ENCODE measurements around the gene EGLN1.

EGLN1 gene

GRCh38 chr1:231413749-231414082 lies 8.4 kb downstream of the EGLN1 start:
- H3K4me1 Mint-ChIP-seq, result peaks cover 55% of the 10 kb centered on the region
- H3K27ac Mint-ChIP-seq, result peak overlapping the region; percentile 40
- no peak overlapping the region for H3K4me3 Mint-ChIP-seq
- TF ChIP-seq, protein P1, sequence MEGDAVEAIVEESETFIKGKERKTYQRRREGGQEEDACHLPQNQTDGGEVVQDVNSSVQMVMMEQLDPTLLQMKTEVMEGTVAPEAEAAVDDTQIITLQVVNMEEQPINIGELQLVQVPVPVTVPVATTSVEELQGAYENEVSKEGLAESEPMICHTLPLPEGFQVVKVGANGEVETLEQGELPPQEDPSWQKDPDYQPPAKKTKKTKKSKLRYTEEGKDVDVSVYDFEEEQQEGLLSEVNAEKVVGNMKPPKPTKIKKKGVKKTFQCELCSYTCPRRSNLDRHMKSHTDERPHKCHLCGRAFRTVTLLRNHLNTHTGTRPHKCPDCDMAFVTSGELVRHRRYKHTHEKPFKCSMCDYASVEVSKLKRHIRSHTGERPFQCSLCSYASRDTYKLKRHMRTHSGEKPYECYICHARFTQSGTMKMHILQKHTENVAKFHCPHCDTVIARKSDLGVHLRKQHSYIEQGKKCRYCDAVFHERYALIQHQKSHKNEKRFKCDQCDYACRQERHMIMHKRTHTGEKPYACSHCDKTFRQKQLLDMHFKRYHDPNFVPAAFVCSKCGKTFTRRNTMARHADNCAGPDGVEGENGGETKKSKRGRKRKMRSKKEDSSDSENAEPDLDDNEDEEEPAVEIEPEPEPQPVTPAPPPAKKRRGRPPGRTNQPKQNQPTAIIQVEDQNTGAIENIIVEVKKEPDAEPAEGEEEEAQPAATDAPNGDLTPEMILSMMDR (IDR thresholded peaks at IDR 0.05), result no peak
- H3K9me3 Mint-ChIP-seq, result no peaks in the 10 kb centered on the region
- no peak for DNase-seq
- peaks cover 31% of the 10 kb centered on the region for H3K36me3 Mint-ChIP-seq (ENCODE audit: low read depth)
- no peaks in the 10 kb centered on the region for H3K27me3 Mint-ChIP-seq (ENCODE audit: low read depth, poor library complexity)

GRCh38 chr1:231411036-231411531 lies 11.0 kb downstream of the EGLN1 start:
- Mint-ChIP-seq H3K4me3 (no peak overlapping the region), H3K27ac (peak overlapping the region; percentile 45), H3K4me1 (peaks cover 36% of the 10 kb centered on the region), H3K36me3 (ENCODE audit: low read depth) (peaks cover 26% of the 10 kb centered on the region), H3K27me3 (ENCODE audit: low read depth, poor library complexity) (no peaks in the 10 kb centered on the region), H3K9me3 (no peaks in the 10 kb centered on the region)
- TF ChIP-seq, protein P1 (IDR thresholded peaks at IDR 0.05), result no peak
- no peak for DNase-seq

DNA sequence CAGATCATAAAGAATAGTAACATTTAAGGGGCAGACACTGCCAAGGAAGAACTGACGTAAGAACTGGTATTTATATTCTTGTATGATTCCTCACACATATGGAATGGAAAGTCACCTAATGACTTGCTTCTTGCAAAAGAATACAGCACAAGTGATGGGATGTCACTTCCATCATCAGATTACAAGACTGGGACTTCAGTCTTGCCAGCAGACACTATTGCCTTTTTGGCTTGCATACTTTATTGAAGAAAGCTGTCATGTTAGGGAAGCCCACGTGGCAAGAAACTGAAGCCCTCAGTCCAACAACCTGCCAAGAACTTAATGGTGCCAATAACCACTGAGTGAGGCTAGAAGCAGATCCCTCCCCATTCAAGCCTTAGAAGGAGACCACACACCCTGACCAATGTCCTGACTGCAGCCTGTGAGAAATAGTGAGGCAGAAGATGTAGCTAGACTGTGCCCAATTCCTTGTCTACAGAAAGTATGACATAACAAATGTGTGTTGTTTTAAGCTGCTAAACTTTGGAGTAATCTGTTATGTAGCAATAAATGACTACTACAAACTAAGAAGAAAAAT lies 12.0 kb downstream of the EGLN1 start:
- TF ChIP-seq, protein P1 (IDR thresholded peaks at IDR 0.05), result no peak
- Mint-ChIP-seq H3K4me1 (peaks cover 37% of the 10 kb centered on the region), H3K27ac (no peak overlapping the region), H3K36me3 (ENCODE audit: low read depth) (peaks cover 26% of the 10 kb centered on the region), H3K4me3 (no peak overlapping the region), H3K9me3 (no peaks in the 10 kb centered on the region), H3K27me3 (ENCODE audit: low read depth, poor library complexity) (no peaks in the 10 kb centered on the region)
- no peak for DNase-seq

- TF ChIP-seq, protein P1 (IDR thresholded peaks at IDR 0.05), result no peak
- no peak for DNase-seq
- Mint-ChIP-seq H3K27me3 (ENCODE audit: low read depth, poor library complexity) (no peaks in the 10 kb centered on the region), H3K4me1 (peaks cover 26% of the 10 kb centered on the region), H3K9me3 (no peaks in the 10 kb centered on the region), H3K4me3 (no peak overlapping the region), H3K27ac (no peak overlapping the region), H3K36me3 (ENCODE audit: low read depth) (peaks cover 20% of the 10 kb centered on the region)
Observed at GRCh38 chr1:231408528-231409094, 13.5 kb downstream of the EGLN1 start.

DNA sequence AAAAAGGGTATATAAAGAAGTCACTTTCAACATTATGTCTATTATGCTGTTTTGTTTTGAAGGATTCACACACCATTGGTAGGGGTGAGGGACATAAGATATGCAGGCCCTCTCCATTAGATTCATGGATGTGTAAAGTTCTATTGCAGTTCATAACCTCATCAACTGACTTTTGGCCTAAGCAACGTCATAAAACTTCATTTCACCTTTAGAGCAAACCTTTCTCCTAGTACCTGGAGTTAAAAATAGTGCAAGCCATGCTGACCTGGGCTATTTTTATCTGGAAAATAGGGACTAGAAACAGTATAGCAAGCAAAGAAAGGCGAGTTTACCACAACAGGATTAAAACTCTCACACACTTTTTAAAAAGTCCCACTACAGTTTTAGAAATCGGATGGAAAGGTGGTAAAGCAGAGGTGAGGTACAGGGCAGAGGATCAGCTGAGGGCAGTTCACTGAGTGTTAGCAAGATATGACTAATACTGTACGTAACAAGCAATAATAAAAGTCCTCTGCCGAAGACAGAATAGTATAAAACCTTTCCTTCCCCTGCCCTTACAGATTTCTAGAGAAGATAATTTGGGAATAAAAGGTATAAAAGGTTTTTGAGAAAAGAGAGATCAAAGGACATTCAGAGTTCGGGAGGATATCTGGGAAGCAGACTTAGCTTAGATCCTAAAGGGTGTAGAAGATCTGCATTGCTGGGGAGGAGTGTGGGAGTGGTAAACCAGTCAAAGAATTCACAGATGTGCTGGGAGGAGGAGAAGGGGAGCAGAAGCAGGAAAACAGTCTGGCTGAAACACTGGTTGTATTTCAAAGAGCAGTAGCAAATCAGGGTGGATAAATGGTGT lies 14.3 kb downstream of the EGLN1 start:
- TF ChIP-seq, protein P1 (IDR thresholded peaks at IDR 0.05), result no peak
- Mint-ChIP-seq H3K4me3 (peak overlapping the region; percentile 15), H3K4me1 (peaks cover 18% of the 10 kb centered on the region), H3K27me3 (ENCODE audit: low read depth, poor library complexity) (no peaks in the 10 kb centered on the region), H3K27ac (no peak overlapping the region), H3K9me3 (no peaks in the 10 kb centered on the region), H3K36me3 (ENCODE audit: low read depth) (peaks cover 15% of the 10 kb centered on the region)
- no peak for DNase-seq
